Gastrocnemius medialis (tissue), 4 donors: ENCODE measurements around the gene SPEF2.

Source experiments
- CTCF ChIP-seq, 5 experiments: fragments of 450-650 bp in 3 of 5; fragments of 200-600 bp in 2 of 5; sonication (generic) in 2 of 5; IDR thresholded peaks in 4 of 5; conservative IDR thresholded peaks in 1 of 5; 1 replicate in 4 of 5; 2 replicates in 1 of 5; pipeline ENCODE4 v1.5.1; 2016 to 2019; ENCODE audit warnings: antibody characterized with exemption in 5 of 5, mild to moderate bottlenecking in 3 of 5, moderate library complexity in 3 of 5
- POLR2A ChIP-seq, 2 donors: fragments of 450-650 bp; IDR thresholded peaks; one replicate each; pipeline ENCODE4 v1.6.1; 2017; ENCODE audit warnings: antibody characterized with exemption in 2 of 2, mild to moderate bottlenecking in 2 of 2, moderate library complexity in 2 of 2

GRCh38 chr5:35753500-35753899 lies 135.8 kb downstream of the SPEF2 start:
- TF ChIP-seq CTCF (IDR thresholded peaks at IDR 0.05 in 4 of 5, conservative IDR thresholded peaks at IDR 0.05 in 1 of 5) (no peak), POLR2A (IDR thresholded peaks at IDR 0.05) (no peak)
